CD4-positive, alpha-beta T cell treated with Interleukin-12 subunit alpha and Interleukin-12 subunit beta, for 1 hour (primary cell): Measurements from ENCODE around the gene TPSB2.

Experiments
- DNase-seq: peaks from one replicate; pipeline ENCODE4 v3.0.0-alpha.2; 2020

The TPSB2 gene

GRCh38 chr16:1181404-1182315, 48.3 kb downstream of the TPSB2 start:
- DNase-seq = no peak

GRCh38 chr16:1180549-1181403, 49.2 kb downstream of the TPSB2 start:
- DNase-seq = no peak
